ENCODE measurements around the gene ACBD6.
"Not testable (repeated sequence)": the region's sequence is repeated elsewhere in the genome, so short reads cannot be mapped to it uniquely, and the experiment has no call there.

Gene ACBD6, protein sequence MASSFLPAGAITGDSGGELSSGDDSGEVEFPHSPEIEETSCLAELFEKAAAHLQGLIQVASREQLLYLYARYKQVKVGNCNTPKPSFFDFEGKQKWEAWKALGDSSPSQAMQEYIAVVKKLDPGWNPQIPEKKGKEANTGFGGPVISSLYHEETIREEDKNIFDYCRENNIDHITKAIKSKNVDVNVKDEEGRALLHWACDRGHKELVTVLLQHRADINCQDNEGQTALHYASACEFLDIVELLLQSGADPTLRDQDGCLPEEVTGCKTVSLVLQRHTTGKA

GRCh38 chr1:180502361-180503279 lies at the start of gene ACBD6:
TSS of gene ACBD6 (minus strand) at chr1:180502577. CDS start at chr1:180502266, 311 bp downstream.
- DNase-seq = peak; percentile 80

DNA sequence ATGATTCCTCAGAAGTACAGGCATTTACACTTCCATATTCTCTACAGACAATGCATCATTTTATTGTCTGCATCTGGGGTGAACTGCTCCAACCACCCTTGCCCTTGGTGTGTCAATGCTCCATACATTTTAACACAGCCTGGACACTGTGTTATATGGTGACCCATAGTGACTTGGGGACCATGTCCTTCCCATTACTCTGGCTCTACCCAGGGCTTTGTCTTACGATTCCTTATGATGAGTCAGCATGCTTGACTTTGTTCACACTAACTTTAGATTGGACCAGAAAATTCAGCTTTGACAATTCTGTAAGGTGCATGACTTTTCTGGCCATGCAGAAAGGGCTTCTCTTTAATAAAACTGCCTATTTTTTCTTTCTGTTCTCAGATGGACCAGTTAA lies 49.6 kb upstream of the ACBD6 start:
- no peak for DNase-seq

DNA sequence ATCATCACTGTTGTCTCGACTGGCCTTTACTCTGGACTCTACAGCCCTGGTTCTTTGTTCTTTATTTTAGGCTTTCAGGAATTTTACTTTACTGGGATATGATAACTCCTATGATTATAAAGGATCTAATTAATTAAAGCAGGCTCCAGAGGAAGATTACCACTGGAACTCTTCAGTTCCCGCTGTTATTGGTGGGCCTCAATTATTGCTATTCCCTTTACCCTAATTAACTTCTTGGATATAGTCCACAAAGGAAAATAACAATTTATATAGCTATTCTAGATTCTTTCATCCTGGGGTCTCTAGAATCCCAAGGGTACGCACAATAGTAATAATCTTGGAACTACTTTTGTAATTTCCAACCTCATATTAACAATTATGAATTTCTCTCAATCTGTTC lies 47.9 kb upstream of the ACBD6 start:
- DNase-seq = no peak

DNA sequence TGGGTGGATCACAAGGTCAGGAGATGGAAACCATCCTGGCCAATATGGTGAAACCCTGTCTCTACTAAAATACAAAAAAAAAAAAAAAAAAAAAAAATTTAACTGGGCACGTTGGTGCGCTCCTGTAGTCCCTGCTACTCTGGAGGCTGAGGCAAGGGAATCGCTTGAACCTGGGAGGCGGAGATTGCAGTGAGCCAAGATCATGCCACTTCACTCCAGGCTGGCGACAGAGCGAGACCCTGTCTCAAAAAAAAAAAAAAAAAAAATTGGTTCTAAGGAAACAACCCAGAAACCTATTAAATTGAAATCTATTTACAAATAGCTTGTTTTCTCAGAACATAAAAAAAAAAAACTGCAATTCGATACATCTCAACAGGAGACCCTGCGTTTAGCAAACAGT lies 47.4 kb upstream of the ACBD6 start:
- not testable (repeated sequence) for DNase-seq

- DNase-seq = no peak
These were observed 46.4 kb upstream of the ACBD6 start for GRCh38 chr1:180548686-180549317.

DNA sequence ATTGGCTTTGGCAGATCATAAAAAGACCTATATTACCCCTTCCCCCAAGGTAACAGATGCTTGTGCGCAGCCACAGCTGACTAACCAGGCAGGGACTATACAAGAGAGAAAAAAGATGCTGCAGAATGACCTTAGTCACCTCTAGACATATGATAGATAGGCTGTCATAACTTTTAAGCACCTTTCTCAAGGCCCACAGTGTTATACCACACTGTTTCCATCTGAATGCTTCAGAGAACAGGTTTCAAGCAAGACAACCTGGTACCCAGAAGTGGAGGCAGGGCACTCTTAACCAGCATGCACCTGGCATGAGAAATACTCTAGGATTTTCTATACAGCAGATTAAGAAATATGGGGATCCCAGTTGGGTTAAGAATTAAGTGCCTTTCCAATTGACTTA lies 43.6 kb upstream of the ACBD6 start:
- DNase-seq = no peak

- no peak for DNase-seq
These were observed 41.7 kb upstream of the ACBD6 start for GRCh38 chr1:180544050-180544449.

GRCh38 chr1:180542838-180543145 lies 40.4 kb upstream of the ACBD6 start:
- DNase-seq = no peak

DNA sequence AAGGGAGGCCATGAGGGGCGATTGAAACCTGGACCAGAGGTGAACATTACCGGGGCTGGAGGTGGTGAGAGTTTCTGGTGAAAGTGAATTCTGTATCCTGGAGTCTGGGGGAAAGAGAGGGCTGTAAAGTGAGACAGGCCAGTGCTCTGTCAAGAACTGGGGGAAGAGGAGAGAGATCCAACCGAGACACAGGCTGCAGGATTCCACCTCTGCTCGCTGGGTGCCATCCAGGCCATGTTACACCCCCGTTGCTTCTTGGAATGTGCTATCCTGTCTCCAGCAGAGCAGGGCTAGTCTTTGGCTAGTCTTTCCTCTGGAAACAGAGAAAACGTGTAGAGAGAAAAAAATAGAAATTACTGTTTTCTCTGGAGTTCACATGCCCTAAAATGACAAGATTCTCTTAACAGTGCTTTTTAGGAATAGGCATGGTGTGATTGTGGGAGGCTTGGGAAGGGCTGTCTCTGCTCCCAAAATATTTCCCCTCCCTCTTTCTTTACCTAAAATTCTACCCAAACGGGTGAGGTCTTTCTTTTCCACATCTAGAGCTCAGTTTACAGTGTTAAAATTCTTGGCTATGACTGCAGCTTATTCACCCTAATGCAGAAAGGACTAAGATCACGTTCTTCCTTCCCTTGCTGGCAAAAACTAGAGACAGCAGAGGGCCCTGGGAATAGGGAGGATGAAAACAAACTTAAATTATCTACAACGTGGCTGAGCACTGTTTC lies 39.9 kb upstream of the ACBD6 start:
- DNase-seq = no peak

DNA sequence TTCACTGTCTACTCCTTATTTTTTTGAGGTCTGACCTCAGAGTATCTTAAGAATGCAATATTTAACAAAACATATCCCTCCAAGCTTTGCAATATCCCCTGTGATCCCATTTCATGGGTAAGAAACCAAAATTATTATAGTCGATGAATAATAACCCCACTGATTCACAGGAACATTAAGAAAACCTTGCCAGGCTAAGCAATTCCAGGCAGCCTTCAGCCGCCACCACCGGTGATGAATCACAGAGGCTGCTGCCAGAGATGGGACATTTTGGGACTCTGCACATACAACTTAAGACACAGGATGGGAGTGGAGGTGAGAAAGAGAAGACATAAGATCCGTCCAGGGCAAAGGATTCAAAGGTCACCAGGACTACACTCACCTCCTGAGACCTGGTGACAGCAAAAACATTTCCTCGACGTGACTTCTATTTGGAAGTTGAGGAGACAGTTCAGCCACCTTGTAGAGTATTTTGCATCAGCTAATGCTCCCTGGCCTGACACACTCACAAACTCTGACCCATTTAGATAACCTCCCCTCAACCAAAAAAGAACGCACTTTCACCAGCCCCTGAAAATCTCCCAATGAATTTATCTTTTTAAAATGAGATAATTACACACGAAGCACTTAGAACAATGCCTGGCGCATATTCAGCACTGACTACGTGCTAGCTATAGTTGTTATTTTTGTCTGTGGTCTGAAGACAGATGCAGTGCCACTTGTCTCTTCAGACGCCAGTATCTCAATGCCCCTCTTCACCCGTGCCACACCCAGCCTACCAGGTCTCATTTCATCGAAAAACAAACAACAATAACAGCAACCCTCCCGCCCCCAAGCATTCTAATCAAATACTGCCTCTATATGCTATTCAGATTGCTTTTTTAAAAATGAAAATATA lies 38.6 kb upstream of the ACBD6 start:
- DNase-seq = no peak

GRCh38 chr1:180539136-180539535 lies 36.8 kb upstream of the ACBD6 start:
- DNase-seq = no peak

- DNase-seq = no peak
These were observed 34.5 kb upstream of the ACBD6 start for GRCh38 chr1:180536821-180537372.

DNA sequence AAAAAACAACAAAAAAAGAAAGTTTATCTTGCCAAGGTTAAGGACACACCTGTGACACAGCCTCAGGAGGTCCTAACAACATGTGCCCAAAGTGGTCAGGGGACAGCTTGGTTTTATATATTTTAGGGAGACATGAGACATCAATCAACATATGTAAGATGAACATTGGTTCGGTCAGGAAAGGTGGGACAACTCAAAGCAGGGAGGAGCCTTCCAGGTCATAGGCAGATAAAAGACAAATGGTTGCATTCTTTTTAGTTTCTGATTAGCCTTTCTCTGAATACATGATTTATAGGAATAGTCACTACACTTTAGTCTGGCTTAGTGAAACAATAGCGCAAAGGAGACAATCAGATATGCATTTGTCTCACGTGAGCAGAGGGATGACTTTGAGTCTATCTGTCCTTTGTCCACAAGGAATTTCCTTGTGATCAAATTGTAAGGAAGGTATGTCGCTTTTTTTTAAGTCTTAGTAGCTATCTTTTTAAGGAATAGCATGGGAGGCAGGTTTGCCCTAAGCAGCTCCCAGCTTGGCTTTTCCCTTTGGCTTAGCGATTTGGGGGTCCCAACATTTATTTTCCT lies 33.1 kb upstream of the ACBD6 start:
- DNase-seq = no peak

- DNase-seq = no peak
These were observed 31.8 kb upstream of the ACBD6 start for GRCh38 chr1:180534214-180534613.

DNA sequence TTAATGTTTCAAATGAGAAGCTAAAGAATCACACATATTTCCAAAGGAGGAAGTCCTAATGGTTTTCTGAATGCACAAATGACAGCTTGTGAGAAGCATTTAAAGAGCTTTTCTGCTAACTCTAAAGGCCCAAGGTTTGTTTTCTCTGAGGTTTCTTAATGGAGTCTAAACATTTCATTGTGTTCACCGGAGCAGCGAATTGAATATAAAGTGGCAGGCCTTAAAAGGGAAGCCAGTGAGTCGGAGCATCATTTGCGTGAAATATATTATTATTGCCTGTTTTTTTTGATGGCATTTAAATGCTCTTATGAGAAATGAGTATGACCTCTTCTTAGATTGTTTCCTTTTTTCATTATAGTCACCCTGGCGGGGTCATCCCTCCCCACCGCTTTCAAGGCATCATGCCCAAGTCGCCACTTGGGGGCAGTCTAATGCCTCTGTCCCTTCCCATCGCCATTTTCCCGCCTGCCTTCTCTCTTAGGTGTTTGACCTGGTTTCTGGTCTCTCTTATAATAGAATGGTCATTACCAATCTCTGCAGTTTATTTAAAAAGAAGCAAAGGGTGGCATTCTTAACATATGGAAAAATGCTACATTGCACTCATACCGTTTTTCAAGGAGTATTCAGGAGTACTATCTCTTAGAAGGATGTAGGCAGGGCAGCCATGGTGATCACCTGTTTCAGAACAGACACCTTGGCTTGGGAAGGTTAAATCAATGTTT lies 31.1 kb upstream of the ACBD6 start:
- peak; percentile 31 for DNase-seq

DNA sequence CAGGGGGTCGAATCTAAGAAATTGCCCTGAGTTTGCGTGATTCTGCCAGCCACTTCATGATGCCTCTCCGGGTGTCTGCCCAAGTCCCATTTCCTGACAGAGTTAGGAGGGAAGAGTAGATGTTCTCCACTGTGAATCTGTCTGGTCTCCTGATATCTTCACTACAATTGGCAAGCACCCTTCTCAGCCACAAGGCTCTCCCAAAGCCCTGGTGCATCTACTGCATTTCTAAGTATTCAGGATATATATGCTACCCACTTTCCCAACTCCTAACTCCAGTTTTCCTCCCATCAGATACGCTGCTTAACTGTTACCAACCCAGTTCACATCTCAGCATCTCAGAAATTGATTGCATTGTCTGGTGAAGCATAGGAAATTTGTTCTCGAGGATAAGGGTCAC lies 30.5 kb upstream of the ACBD6 start:
- no peak for DNase-seq

DNA sequence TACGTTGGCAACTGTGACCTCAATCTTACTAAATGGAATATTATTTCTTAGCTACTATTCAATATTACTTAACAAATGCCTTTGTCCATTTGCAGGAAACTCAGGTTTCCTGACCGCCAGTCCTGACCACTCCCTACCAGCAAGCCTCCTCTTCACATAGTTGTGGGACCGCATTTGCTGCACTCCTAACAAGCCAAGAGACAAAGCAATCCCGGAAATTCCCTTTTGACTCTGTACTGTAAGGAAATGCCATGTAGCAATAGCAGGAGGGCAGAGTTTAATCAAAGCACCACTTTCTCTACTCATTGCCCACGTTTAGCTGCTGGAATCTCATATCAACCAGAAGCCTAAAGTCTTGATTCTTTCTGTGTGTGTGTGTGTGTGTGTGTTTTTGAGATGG lies 28.1 kb upstream of the ACBD6 start:
- DNase-seq = no peak

DNA sequence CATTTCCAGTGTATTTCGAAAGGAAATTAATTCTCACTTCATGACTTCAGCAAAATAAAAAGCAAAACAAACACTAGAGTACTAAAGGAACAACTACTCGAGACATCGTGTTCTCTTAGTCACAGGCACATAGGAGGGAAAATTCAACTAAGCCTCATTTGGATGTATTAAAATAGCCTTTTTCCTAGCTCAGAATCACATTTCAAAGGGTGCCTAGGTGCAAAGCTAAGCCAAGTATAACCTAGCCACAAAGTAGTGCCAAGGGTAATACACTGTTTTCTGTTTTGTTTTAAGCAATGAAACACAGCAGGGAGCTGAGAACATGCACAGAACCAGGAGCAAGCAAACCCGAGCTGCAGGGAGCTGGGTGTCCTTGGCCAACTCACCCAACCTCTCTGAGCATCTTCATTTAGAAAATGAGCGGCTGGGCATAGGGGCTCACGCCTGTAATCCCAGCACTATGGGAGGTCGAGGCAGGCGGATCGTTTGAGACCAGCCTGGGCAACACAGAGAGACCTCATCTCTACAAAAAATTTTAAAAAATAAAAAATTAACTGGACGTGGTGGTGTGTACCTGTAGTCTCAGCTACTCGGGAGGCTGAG lies 26.6 kb upstream of the ACBD6 start:
- DNase-seq = no peak

DNA sequence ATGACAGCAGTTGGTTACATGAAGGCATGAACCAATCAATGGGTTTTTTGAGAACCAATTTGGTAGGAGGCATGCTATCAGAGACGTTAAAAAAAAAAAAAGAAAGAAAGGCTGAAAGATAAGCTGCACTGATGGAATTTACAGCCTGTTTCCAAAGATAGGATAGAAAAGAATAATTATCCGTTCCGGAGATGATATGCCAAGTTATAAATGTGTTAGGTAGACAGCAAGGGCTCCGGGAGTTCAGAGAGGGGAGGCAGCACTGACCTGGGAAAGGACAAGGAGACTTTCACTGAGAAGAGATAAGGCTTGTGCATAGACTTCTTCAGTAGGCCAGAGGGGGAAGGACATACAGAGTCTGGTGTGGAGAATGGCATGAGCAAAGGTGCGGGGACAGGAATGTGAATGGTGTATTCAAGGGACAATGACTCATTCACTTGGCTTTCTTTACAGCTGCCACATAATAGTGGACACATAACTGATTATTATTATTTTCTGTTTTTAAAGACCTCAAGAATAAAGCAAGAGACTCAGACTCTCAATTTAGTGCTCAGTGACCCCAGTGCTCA lies 24.8 kb upstream of the ACBD6 start:
- no peak for DNase-seq

DNA sequence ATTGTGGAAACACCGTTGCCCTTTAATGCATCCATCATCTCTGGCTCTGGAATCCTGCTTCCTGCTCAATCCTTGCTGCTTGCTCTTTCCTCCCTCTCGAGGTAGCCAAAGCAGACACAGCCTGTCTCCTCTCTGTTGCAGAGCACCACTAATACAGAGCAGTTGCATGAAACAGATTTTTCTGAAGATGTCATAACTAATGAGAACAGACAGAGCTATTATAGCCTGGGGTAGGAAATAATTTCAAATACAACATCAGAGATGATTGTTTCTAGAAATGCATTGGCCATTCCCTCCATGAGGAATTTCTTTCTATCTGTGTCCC lies 23.3 kb upstream of the ACBD6 start:
- DNase-seq = no peak
